Erythroblast (primary cell): ENCODE measurements around the gene TCIRG1.
A peak's percentile ranks its signal among the peaks of the same experiment; 100 is the strongest.

Source experiments
- DNase-seq, 2 experiments: peaks; one replicate each; lab custom pipeline; 2025; lab: John Stamatoyannopoulos, UW
- GATA1 ChIP-seq: IDR thresholded peaks from 2 replicates; pipeline ENCODE4 v1.6.1; 2011; ENCODE audit warnings: low read depth, mild to moderate bottlenecking, control low read depth, low read length, moderate library complexity
- POLR2A ChIP-seq: IDR thresholded peaks from 2 replicates; pipeline ENCODE4 v1.6.1; 2011; ENCODE audit warnings: mild to moderate bottlenecking, low read length

Gene TCIRG1

GRCh38 chr11:68017980-68018729 lies 20.7 kb upstream of the TCIRG1 start:
- no peak for DNase-seq
- no peak for TF ChIP-seq GATA1
- no peak for TF ChIP-seq POLR2A

DNA sequence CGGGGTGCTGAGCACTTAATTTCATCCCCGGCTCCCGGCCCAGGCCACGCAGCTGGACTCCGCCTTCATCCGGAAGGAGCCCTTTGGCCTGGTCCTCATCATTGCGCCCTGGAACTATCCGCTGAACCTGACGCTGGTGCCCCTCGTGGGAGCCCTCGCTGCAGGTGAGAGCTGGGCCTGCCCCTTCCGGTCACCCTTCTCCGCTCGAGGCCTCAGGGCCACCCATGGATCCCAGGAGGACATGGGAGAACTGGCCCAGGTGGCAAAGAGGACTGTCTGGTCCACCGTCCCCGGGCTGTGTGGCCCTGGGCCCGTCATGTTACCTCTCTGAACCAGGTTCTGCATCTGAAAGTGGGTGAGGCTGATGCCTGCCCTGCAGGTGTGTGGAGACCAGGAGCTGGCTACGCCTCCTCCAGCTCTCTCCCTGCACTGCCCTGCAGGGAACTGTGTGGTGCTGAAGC lies 20.1 kb upstream of the TCIRG1 start:
- no peak for DNase-seq
- TF ChIP-seq GATA1 (no peak), POLR2A (no peak)

GRCh38 chr11:68019486-68019885 lies 19.3 kb upstream of the TCIRG1 start:
- no peak for TF ChIP-seq GATA1
- TF ChIP-seq POLR2A: peak; percentile 4
- no peak for DNase-seq

DNA sequence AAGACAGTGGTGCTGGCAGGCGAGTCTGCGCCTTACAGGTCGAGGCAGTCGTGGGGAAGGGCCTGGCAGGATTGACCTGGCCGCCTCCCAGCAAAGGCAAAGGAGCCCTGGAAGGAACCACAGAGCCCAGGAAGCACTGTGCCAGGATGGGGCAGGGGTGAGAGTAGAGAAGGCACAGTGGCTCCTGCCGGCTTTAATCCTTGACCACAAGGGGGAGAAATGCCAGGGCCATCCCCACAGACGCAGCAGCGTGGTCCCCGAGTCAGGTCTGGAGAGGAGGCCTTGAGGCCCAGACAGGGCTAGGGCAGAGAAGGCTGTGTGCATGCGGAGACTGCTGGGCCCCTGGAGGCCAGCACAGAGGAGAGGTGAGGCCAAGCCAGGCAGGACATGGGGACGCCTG lies 18.2 kb upstream of the TCIRG1 start:
- peak; percentile 44 to 49 for DNase-seq
- no peak for TF ChIP-seq POLR2A
- no peak for TF ChIP-seq GATA1

- DNase-seq: no peak
- TF ChIP-seq POLR2A: no peak
- TF ChIP-seq GATA1: no peak
These were observed 17.5 kb upstream of the TCIRG1 start for GRCh38 chr11:68021167-68021787.

GRCh38 chr11:68022531-68022930 lies 16.3 kb upstream of the TCIRG1 start:
- no peak for DNase-seq
- TF ChIP-seq GATA1 (no peak), POLR2A (no peak)

DNA sequence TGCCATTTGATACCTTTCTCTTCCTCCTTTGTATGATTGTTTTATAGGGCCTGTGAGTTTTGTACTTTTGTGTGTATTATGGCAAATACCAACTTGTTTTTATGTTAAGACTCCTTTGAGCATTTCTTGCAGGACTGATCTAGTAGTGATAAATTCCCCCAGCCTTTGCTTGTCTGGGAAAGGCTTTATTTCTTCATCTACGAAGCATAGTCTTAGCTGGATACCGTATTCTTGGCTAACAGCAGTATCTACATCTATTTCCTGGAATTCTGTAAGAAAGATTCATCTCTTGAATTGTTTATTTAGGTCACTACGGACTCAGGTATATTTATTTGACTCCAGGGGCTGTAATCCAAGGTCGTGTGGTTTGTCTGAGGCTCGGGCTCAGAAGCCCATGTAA lies 14.3 kb upstream of the TCIRG1 start:
- DNase-seq: no peak
- TF ChIP-seq GATA1: no peak
- no peak for TF ChIP-seq POLR2A

DNA sequence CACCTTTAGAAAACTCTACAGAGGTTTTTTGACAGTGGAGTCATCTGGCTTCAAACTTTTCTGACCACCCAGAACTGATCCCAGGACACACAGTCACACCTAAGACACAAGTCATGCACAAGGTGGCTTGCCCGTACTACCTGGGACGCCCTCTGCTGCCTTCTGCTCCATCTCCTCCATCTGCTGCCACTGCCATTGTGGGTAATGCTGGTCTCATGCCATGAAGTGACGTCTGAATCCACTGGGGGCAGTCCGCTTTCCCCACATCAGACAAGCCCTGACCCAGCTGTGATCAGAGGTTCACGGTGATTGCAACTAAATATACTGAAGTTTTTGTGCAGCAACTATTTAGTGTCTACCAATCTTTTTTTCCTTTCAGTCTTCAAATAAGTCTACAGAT lies 13.8 kb upstream of the TCIRG1 start:
- TF ChIP-seq GATA1 (no peak), POLR2A (no peak)
- DNase-seq: peak; percentile 26 to 33

- no peak for DNase-seq
- TF ChIP-seq GATA1 (no peak), POLR2A (no peak)
These were observed 12.3 kb upstream of the TCIRG1 start for GRCh38 chr11:68026391-68027105.

- TF ChIP-seq POLR2A (no peak), GATA1 (no peak)
- no peak for DNase-seq
These were observed 11.2 kb upstream of the TCIRG1 start for GRCh38 chr11:68027667-68028066.

GRCh38 chr11:68028802-68029545 lies 9.9 kb upstream of the TCIRG1 start:
- TF ChIP-seq GATA1 (no peak), POLR2A (no peak)
- no peak for DNase-seq

GRCh38 chr11:68030318-68031143 lies 8.3 kb upstream of the TCIRG1 start, which contains the start of gene NDUFS8:
Gene NDUFS8, plus strand, starts transcription at chr11:68030681. Its CDS starts 1,471 bp downstream, at chr11:68032152.
- TF ChIP-seq GATA1 (no peak), POLR2A (peak; percentile 84)
- peak; percentile 99 for DNase-seq

- TF ChIP-seq POLR2A: no peak
- TF ChIP-seq GATA1: no peak
- DNase-seq: peak; percentile 79 to 83
These were observed 7.7 kb upstream of the TCIRG1 start for GRCh38 chr11:68031144-68031464.
